Fibroblast of mammary gland (primary cell): ENCODE results near the gene LCLAT1.
"Not testable (repeated sequence)": the region's sequence is repeated elsewhere in the genome, so short reads cannot be mapped to it uniquely, and the experiment has no call there.

ENCODE experiments used
- DNase-seq: peaks from one replicate; pipeline ENCODE4 v3.0.0-alpha.2; 2010; ENCODE audit warnings: low read depth
- H3K4me3 ChIP-seq: 2 replicates; pipeline ENCODE4 v1.5.1; 2011; ENCODE audit warnings: low read depth, mild to moderate bottlenecking, low read length, moderate library complexity; ENCODE audit not compliant: control insufficient read depth
- CTCF ChIP-seq: conservative IDR thresholded peaks from 2 replicates; pipeline ENCODE4 v1.5.1; 2011; ENCODE audit warnings: low read depth, low read length, inconsistent platforms; ENCODE audit not compliant: control insufficient read depth, insufficient read depth

Gene LCLAT1

GRCh38 chr2:30613001-30613400 lies 166.0 kb downstream of the LCLAT1 start:
- no peak for DNase-seq
- TF ChIP-seq CTCF = no peak
- no peak overlapping the region for H3K4me3 ChIP-seq

GRCh38 chr2:30614227-30614626 lies 167.2 kb downstream of the LCLAT1 start:
- not testable (repeated sequence) for H3K4me3 ChIP-seq, DNase-seq

GRCh38 chr2:30615926-30616325 lies 168.9 kb downstream of the LCLAT1 start:
- DNase-seq = no peak
- TF ChIP-seq CTCF = no peak
- H3K4me3 ChIP-seq = no peak overlapping the region

GRCh38 chr2:30620102-30620501 lies 173.1 kb downstream of the LCLAT1 start:
- TF ChIP-seq CTCF = no peak
- DNase-seq = no peak
- H3K4me3 ChIP-seq = no peak overlapping the region

GRCh38 chr2:30621836-30622235 lies 174.8 kb downstream of the LCLAT1 start:
- H3K4me3 ChIP-seq = no peak overlapping the region
- TF ChIP-seq CTCF = no peak
- DNase-seq = no peak

- no peak for TF ChIP-seq CTCF
- H3K4me3 ChIP-seq = no peak overlapping the region
Measured at GRCh38 chr2:30622452-30622851, 175.4 kb downstream of the LCLAT1 start.

GRCh38 chr2:30625276-30625675 lies 178.2 kb downstream of the LCLAT1 start:
- DNase-seq = no peak
- TF ChIP-seq CTCF = no peak
- no peak overlapping the region for H3K4me3 ChIP-seq

More at GRCh38 chr2:30622452-30622851, 175.4 kb downstream of the LCLAT1 start:
- DNase-seq = no peak
